ENCODE results near the gene MTAP. TPM values are rescaled to one million over a fixed set of nuclear protein-coding genes. Genes with fewer than 3 reads are reported as not detected.

MTAP gene
- total and polyA plus RNA-seq, 2 donors (not counting 1 experiment from before 2014, with no cell fraction given) = 9.8 to 38.4 TPM

DNA sequence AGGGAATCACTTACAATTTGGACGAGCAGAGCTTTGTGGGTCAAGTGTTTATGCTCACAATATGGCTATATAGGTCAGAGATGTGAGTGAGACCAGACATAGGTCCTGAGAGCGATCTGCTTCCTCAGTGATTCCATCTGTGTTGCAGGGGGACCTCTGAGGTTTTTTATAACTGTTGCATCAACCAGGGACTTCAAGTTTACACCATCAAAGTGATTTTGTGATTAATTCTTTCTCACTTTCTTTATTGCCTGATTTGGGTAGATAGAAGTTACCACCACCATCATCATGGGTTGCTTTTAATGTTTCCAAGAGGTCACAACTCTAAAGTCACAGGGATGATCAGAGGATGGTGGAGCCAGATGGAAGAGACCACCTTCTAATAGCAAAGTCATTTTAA is 7.0 kb upstream of the MTAP start:
- Mint-ChIP-seq H3K4me3 (no peak overlapping the region), H3K9me3 (ENCODE audit: insufficient read depth) (no peaks in the 10 kb centered on the region), H3K4me1 (no peaks in the 10 kb centered on the region), H3K27ac (no peak overlapping the region), H3K27me3 (peaks cover 33% of the 10 kb centered on the region)
- 33% methylated on average over 1 of the region's 2 CpGs for WGBS (ENCODE audit: insufficient coverage)
- intact Hi-C loops (cut with micrococcal nuclease) = no loop called here
- Histone ChIP-seq H3K4me2 (replicated peaks; ENCODE audit: low read depth, low read length, poor library complexity, severe bottlenecking) (no peak overlapping the region), H3K9me3 (ENCODE audit: control extremely low read depth in 1 of 3, control insufficient read depth in 2 of 3, insufficient read depth in 1 of 3, low read length in 2 of 3) (no peaks in the 10 kb centered on the region), H2AFZ (ENCODE audit: insufficient read depth, low read depth, low read length, poor library complexity, severe bottlenecking) (no peak overlapping the region), H3K4me1 (ENCODE audit: control insufficient read depth in 2 of 2, insufficient read depth in 2 of 2, low read length in 2 of 2) (no peaks in the 10 kb centered on the region), H3K27me3 (replicated peaks in 1 of 4; ENCODE audit: control extremely low read depth in 1 of 4, control insufficient read depth in 3 of 4, insufficient read depth in 4 of 4, low read length in 3 of 4) (peaks cover 0 to 34% (median 8%) of the 10 kb centered on the region in 4 experiments), H3K79me2 (ENCODE audit: control insufficient read depth, insufficient read depth, low read length) (peaks cover 2% of the 10 kb centered on the region), H3K9ac (ENCODE audit: low read length) (no peak overlapping the region), H3K27ac (ENCODE audit: low read length in 2 of 2) (no peak overlapping the region), H4K20me1 (ENCODE audit: control insufficient read depth, insufficient read depth, low read length, poor library complexity, severe bottlenecking) (no peaks in the 10 kb centered on the region), H3K36me3 (replicated peaks in 1 of 2; ENCODE audit: control extremely low read depth in 1 of 2, control insufficient read depth in 1 of 2, extremely low read depth in 1 of 2, insufficient read depth in 2 of 2, low read length in 1 of 2) (no peaks in the 10 kb centered on the region), H3K4me3 (ENCODE audit: control extremely low read depth in 1 of 5, extremely low read depth in 1 of 5, insufficient read depth in 1 of 5, low read depth in 2 of 5, low read length in 4 of 5) (no peak overlapping the region)
- ChIA-PET CTCF (no interaction called here), POLR2A (no interaction called here)
- TF ChIP-seq EZH2 (IDR thresholded peaks at IDR 0.05; ENCODE audit: borderline replicate concordance, insufficient read depth, low read depth, low read length, poor library complexity, severe bottlenecking) = no peak
- TF ChIP-seq, protein P1, sequence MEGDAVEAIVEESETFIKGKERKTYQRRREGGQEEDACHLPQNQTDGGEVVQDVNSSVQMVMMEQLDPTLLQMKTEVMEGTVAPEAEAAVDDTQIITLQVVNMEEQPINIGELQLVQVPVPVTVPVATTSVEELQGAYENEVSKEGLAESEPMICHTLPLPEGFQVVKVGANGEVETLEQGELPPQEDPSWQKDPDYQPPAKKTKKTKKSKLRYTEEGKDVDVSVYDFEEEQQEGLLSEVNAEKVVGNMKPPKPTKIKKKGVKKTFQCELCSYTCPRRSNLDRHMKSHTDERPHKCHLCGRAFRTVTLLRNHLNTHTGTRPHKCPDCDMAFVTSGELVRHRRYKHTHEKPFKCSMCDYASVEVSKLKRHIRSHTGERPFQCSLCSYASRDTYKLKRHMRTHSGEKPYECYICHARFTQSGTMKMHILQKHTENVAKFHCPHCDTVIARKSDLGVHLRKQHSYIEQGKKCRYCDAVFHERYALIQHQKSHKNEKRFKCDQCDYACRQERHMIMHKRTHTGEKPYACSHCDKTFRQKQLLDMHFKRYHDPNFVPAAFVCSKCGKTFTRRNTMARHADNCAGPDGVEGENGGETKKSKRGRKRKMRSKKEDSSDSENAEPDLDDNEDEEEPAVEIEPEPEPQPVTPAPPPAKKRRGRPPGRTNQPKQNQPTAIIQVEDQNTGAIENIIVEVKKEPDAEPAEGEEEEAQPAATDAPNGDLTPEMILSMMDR (IDR thresholded peaks at IDR 0.05) = no peak
- ATAC-seq (ENCODE audit: low read depth) = no peak
- no peak for DNase-seq

DNA sequence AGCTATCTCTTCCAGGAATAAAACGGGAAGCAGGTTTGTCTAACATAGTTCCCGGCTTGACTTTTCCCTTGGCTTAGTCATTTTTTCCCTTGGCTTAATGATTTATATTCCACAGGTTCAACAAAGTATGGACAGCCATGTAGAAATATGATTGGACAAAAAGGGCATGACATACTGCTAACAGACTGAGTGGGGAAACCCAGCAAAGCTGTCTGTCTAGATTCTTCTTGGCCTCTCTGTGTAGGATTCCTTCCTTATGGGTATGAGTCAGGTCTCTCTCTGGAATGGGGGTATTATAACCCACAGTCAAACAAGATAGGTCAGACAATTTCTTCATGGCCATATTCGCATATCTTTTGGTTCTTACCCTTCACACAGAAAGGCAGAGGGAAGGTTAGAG is 5.7 kb upstream of the MTAP start:
- H3K27ac Mint-ChIP-seq = no peak overlapping the region
- Histone ChIP-seq H4K20me1 (ENCODE audit: control insufficient read depth, insufficient read depth, low read length, poor library complexity, severe bottlenecking) (no peaks in the 10 kb centered on the region), H3K4me2 (replicated peaks; ENCODE audit: low read depth, low read length, poor library complexity, severe bottlenecking) (no peak overlapping the region), H3K79me2 (ENCODE audit: control insufficient read depth, insufficient read depth, low read length) (peaks cover 15% of the 10 kb centered on the region), H3K36me3 (replicated peaks in 1 of 2; ENCODE audit: control extremely low read depth in 1 of 2, control insufficient read depth in 1 of 2, extremely low read depth in 1 of 2, insufficient read depth in 2 of 2, low read length in 1 of 2) (no peaks in the 10 kb centered on the region), H2AFZ (ENCODE audit: insufficient read depth, low read depth, low read length, poor library complexity, severe bottlenecking) (no peak overlapping the region), H3K27me3 (replicated peaks in 1 of 4; ENCODE audit: control extremely low read depth in 1 of 4, control insufficient read depth in 3 of 4, insufficient read depth in 4 of 4, low read length in 3 of 4) (peaks cover 0 to 34% (median 5%) of the 10 kb centered on the region in 4 experiments), H3K4me1 (ENCODE audit: control insufficient read depth in 2 of 2, insufficient read depth in 2 of 2, low read length in 2 of 2) (peaks cover 4 to 6% of the 10 kb centered on the region in 2 donors), H3K4me3 (ENCODE audit: control extremely low read depth in 1 of 5, extremely low read depth in 1 of 5, insufficient read depth in 1 of 5, low read depth in 2 of 5, low read length in 4 of 5) (no peak overlapping the region), H3K9me3 (ENCODE audit: control extremely low read depth in 1 of 3, control insufficient read depth in 2 of 3, insufficient read depth in 1 of 3, low read length in 2 of 3) (no peaks in the 10 kb centered on the region), H3K27ac (ENCODE audit: low read length in 2 of 2) (no peak overlapping the region), H3K9ac (ENCODE audit: low read length) (no peak overlapping the region)
- no peak for ATAC-seq (ENCODE audit: low read depth)
- peaks cover 30% of the 10 kb centered on the region for H3K27me3 Mint-ChIP-seq
- TF ChIP-seq, protein P1 (IDR thresholded peaks at IDR 0.05) = no peak
- no peak for TF ChIP-seq EZH2 (IDR thresholded peaks at IDR 0.05; ENCODE audit: borderline replicate concordance, insufficient read depth, low read depth, low read length, poor library complexity, severe bottlenecking)
- H3K4me3 Mint-ChIP-seq = no peak overlapping the region
- no peak for DNase-seq
- no CpG with 5 or more reads among the region's 3 CpGs for WGBS (ENCODE audit: insufficient coverage)
- ChIA-PET CTCF (no interaction called here), POLR2A (no interaction called here)
- H3K9me3 Mint-ChIP-seq (ENCODE audit: insufficient read depth) = no peaks in the 10 kb centered on the region
- intact Hi-C loops (cut with micrococcal nuclease) = no loop called here
- peaks cover 4% of the 10 kb centered on the region for H3K4me1 Mint-ChIP-seq

Data from B cell (primary cell).